HG03439 (cell line): ENCODE measurements around the gene TBC1D22B.

Experiments used
- ATAC-seq: cut with Tn5 transposase; IDR thresholded peaks from one replicate; pipeline ENCODE4 v1.9.1; 2021; ENCODE audit warnings: mild to moderate bottlenecking, moderate library complexity; ENCODE audit not compliant: unreplicated experiment

TBC1D22B gene, protein sequence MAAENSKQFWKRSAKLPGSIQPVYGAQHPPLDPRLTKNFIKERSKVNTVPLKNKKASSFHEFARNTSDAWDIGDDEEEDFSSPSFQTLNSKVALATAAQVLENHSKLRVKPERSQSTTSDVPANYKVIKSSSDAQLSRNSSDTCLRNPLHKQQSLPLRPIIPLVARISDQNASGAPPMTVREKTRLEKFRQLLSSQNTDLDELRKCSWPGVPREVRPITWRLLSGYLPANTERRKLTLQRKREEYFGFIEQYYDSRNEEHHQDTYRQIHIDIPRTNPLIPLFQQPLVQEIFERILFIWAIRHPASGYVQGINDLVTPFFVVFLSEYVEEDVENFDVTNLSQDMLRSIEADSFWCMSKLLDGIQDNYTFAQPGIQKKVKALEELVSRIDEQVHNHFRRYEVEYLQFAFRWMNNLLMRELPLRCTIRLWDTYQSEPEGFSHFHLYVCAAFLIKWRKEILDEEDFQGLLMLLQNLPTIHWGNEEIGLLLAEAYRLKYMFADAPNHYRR

GRCh38 chr6:37257634-37258404 lies at the start of gene TBC1D22B, which contains the start of gene TMEM217:
Gene TBC1D22B, plus strand, starts transcription at chr6:37257772. Its CDS starts 146 bp downstream, at chr6:37257918.
Gene TMEM217, minus strand, starts transcription at chr6:37258144. Its CDS starts 39,114 bp downstream, at chr6:37219030.
- ATAC-seq = peak; percentile 95

DNA sequence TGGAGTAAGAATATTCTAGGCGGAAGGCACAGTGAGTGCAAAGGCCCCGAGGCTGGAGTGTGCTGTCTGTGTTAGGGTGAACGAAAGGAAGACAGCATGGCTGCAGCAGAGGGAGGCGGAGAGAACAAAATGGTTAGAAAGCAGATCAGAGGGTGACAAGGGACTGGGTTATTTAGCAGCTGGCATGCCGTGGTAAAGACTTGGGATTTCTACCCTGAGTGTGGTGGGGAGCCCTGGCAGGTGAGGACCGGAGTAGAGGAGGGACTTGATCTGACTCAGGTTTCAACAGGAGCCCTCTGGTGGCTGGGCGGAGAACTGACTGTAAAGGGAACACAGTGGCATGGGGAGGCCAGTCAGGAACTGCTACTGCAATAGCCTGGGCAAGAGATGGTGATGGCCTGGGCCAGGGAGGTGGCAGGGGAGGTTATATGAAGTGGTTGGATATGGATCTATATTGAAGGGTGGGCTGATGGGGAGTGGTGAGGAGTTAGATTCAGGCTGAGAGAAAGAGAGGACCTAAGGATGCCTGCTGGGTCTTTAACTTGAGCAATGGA lies 49.6 kb upstream of the TBC1D22B start:
- ATAC-seq = peak; percentile 68

- ATAC-seq = no peak
These were observed 48.8 kb upstream of the TBC1D22B start for GRCh38 chr6:37208793-37209192.

DNA sequence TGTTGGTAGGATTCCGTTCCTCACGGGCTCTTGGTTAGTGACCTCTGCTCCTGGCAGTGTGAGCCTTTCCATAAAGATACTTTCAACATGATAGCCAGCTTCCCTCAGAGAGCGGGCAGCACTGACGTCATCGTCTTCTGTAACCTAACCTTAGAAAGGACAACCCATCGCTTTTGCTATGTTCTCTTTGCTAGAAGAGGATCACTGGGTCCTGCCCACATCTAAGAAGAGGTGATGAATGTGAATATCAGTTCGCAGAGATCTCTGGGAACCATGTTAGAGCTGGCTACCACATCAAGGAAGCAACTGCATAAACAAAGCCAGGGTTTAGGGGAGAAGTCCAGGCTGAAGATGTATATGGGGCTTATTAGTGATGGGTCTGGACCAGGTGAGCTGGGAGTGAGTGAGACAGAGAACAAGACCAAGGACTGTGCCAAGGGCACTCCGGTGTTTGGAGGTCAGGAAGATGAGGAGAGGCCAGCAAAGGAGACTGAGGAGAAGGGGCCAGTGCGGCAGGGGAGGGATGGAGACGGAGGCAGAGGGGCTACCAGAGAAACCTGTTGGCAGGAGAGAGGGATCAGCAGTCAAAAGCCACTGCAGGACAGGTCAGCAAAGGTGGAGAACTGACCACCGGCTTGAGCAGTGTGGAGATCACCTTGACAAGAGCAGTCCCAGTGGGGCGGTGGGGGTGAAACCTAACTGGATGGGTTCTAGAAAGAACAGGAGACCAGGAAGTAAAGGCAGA lies 47.9 kb upstream of the TBC1D22B start:
- ATAC-seq = no peak

DNA sequence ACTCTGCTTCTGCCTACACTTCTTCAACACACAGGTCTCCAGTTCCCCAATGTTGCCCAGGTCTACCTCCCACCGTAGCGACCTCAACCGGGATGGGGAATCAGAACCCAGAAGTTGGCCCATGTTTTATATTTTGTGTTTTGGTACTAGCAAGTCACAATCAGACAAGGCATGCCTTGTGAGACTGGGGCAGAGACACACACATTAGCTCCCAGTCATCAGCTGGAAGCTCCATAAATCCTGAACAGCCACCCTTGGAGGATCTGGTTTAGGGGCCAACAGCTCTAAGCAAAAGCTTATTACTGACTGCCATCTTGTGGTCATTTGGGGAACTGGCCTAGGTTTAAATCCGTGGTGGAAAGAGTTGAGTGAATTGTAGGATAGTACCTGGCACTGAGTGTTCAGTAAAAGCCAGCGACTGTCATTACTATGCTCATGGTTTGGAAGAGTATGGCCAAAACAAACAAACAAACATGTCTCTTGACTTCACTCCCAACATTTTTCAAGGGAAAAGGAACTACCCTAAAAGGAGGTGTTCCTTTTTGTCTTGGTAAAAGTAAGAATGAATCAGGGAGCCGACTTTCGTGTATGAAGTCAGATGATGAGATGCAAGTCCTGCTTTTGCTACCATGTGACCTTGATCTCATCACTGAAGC lies 47.1 kb upstream of the TBC1D22B start:
- ATAC-seq = no peak

DNA sequence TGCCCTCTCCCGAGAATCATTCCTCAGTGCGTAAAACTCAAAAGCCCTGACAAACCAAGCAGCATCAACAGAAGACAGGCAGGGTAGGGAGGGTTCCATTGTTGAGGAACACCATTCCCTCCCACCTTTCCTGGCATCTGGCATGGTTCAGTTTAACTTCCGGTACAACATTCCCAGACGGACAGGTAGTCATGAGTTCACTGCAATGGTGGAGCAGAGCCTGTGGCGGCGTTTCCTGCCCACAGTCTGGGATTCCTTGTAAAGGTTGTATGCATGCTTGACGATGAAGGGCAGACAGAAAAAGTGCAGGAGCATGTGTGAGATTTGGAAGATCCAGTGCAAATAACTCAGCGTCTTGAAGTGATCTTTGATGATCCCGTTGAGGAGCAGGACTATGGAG lies 45.3 kb upstream of the TBC1D22B start:
- ATAC-seq = no peak

GRCh38 chr6:37218061-37218460 lies 39.5 kb upstream of the TBC1D22B start:
- no peak for ATAC-seq

- ATAC-seq = no peak
These were observed 39.1 kb upstream of the TBC1D22B start for GRCh38 chr6:37218511-37218910.

GRCh38 chr6:37221585-37222124 lies 35.9 kb upstream of the TBC1D22B start:
- ATAC-seq = no peak

- peak; percentile 88 for ATAC-seq
These were observed 35.2 kb upstream of the TBC1D22B start for GRCh38 chr6:37222125-37222967.

- ATAC-seq = no peak
These were observed 34.6 kb upstream of the TBC1D22B start for GRCh38 chr6:37222992-37223391.

GRCh38 chr6:37225350-37226169 lies 32.0 kb upstream of the TBC1D22B start:
- ATAC-seq = no peak

GRCh38 chr6:37230104-37230503 lies 27.5 kb upstream of the TBC1D22B start:
- no peak for ATAC-seq

- ATAC-seq = no peak
These were observed 25.0 kb upstream of the TBC1D22B start for GRCh38 chr6:37232430-37233017.

GRCh38 chr6:37233541-37233940 lies 24.0 kb upstream of the TBC1D22B start:
- no peak for ATAC-seq

GRCh38 chr6:37236921-37237320 lies 20.7 kb upstream of the TBC1D22B start:
- no peak for ATAC-seq

GRCh38 chr6:37237789-37238188 lies 19.8 kb upstream of the TBC1D22B start:
- no peak for ATAC-seq

- ATAC-seq = no peak
These were observed 19.2 kb upstream of the TBC1D22B start for GRCh38 chr6:37238381-37238780.
